Central memory CD4-positive, alpha-beta T cell (primary cell): ENCODE measurements around the gene NDUFV1.

Source experiments
- DNase-seq: peaks from one replicate; pipeline ENCODE4 v3.0.0; 2022

NDUFV1 gene

GRCh38 chr11:67641338-67642172 is 34.8 kb downstream of the NDUFV1 start:
- no peak for DNase-seq

- DNase-seq: no peak
These were observed 35.7 kb downstream of the NDUFV1 start for GRCh38 chr11:67642173-67643120.

- DNase-seq: no peak
These were observed 37.3 kb downstream of the NDUFV1 start for GRCh38 chr11:67644042-67644441.

GRCh38 chr11:67644472-67645418 is 38.0 kb downstream of the NDUFV1 start:
- no peak for DNase-seq

- DNase-seq: no peak
These were observed 39.1 kb downstream of the NDUFV1 start for GRCh38 chr11:67645521-67646461.

- DNase-seq: no peak
These were observed 40.0 kb downstream of the NDUFV1 start for GRCh38 chr11:67646535-67647336.

- no peak for DNase-seq
These were observed 40.7 kb downstream of the NDUFV1 start for GRCh38 chr11:67647471-67647870.

GRCh38 chr11:67648140-67648795 is 41.5 kb downstream of the NDUFV1 start:
- peak; percentile 30 for DNase-seq

GRCh38 chr11:67648796-67649613 is 42.3 kb downstream of the NDUFV1 start:
- no peak for DNase-seq

GRCh38 chr11:67649634-67650510 is 43.1 kb downstream of the NDUFV1 start:
- no peak for DNase-seq

GRCh38 chr11:67651976-67652781 is 45.4 kb downstream of the NDUFV1 start:
- no peak for DNase-seq

- DNase-seq: no peak
These were observed 46.5 kb downstream of the NDUFV1 start for GRCh38 chr11:67652965-67653845.

- DNase-seq: no peak
These were observed 47.5 kb downstream of the NDUFV1 start for GRCh38 chr11:67654225-67654624.

- no peak for DNase-seq
These were observed 49.7 kb downstream of the NDUFV1 start for GRCh38 chr11:67656278-67656922.

- no peak for DNase-seq
These were observed 50.6 kb downstream of the NDUFV1 start for GRCh38 chr11:67657300-67657699.
